Vagina (tissue), 2 donors: Measurements from ENCODE around the gene ATP5F1A. TPM values are rescaled to one million over a fixed set of nuclear protein-coding genes. Genes with fewer than 3 reads are reported as not detected.

Source experiments
- DNase-seq, 2 donors: peaks; one replicate each; pipeline ENCODE4 v3.0.0-alpha.2; 2017; ENCODE audit errors: extremely low spot score in 2 of 2
- H3K27ac ChIP-seq: fragments of 200-600 bp; sonication (generic); one replicate; pipeline ENCODE4 v1.5.1; 2019
- H3K27me3 ChIP-seq: fragments of 200-600 bp; sonication (generic); one replicate; pipeline ENCODE4 v1.5.1; 2019
- H3K36me3 ChIP-seq, 2 donors: fragments of 200-600 bp; sonication (generic); one replicate each; pipeline ENCODE4 v1.5.1; 2017 to 2019
- H3K4me1 ChIP-seq: fragments of 200-600 bp; sonication (generic); one replicate; pipeline ENCODE4 v1.5.1; 2019
- H3K4me3 ChIP-seq, 2 donors: fragments of 200-600 bp; sonication (generic); 1 replicate in 1 of 2; 2 replicates in 1 of 2; pipeline ENCODE4 v1.5.1; 2016 to 2019
- H3K9me3 ChIP-seq: fragments of 200-600 bp; sonication (generic); one replicate; pipeline ENCODE4 v1.5.1; 2019
- POLR2A ChIP-seq, 2 donors: fragments of 450-650 bp; IDR thresholded peaks; one replicate each; pipeline ENCODE4 v1.6.1; 2017; ENCODE audit warnings: antibody characterized with exemption in 2 of 2, mild to moderate bottlenecking in 2 of 2, moderate library complexity in 2 of 2
- POLR2AphosphoS5 ChIP-seq, 2 donors: sonication (generic); formaldehyde crosslinking; IDR thresholded peaks; one replicate each; pipeline ENCODE4 v1.9.0; 2017; ENCODE audit warnings: antibody characterized with exemption in 2 of 2, mild to moderate bottlenecking in 2 of 2, low read depth in 1 of 2; ENCODE audit not compliant: insufficient read depth in 1 of 2
- intact Hi-C: fragments of 100-400 bp; cut with DNase I; formaldehyde crosslinking; loops from one replicate; pipeline ENCODE4 v1.15.1; 2023
- total RNA-seq: library from RNA; depleted of rRNA; stranded (reverse); fragments of >200 nt; gene quantifications from one replicate; pipeline ENCODE4 v1.2.3, GENCODE V29; 2016
- TF ChIP-seq, protein P1 (sequence below), 3 experiments: fragments of 450-650 bp in 2 of 3; fragments of 200-600 bp in 1 of 3; sonication (generic) in 1 of 3; IDR thresholded peaks; one replicate each; pipeline ENCODE4 v1.5.1; 2017 to 2019; ENCODE audit warnings: antibody characterized with exemption in 3 of 3, mild to moderate bottlenecking in 2 of 3, moderate library complexity in 2 of 3

Gene ATP5F1A
- total RNA-seq, 1 donor from 2014 or later = 247 TPM

DNA sequence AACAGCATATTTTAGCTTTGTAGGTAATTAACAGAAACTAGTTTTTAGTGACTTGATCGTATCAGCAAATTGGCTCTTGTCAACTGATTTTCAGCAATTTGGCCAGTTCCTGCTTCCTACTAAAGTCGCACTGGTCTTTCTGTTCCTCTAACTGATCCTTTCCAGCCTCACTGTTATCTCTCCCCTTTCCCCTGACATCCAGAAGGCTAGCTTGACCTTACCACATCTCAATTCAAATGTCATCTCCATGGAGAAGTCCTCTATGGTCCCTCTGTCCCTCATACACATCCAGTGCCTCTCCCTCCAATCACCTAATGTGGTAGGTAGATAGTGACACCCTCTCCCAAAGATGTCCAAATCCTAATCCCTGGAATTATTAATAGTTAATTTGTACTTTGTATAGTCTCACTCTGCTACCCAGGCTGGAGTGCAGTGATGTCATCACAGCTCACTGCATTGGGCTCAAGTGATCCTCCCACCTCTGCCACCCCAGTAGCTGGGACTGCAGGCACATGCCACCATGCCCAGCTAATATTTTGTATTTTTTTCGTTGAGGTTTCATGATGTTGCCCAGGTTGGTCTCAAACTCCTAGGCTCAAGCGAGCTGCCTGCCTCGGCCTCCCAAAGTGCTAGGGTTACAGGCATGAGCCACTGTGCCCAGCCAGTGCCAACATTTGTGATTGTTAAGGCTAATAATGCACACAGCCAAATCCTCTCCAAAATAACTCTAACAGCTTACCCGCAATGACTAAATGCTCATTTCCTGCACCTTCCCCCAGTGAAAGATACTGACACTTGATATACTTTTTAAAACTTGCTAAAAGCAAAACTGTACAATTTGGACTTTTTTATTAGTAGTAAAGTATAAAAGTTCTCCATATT, 42.9 kb downstream of the ATP5F1A start:
- TF ChIP-seq POLR2A (IDR thresholded peaks at IDR 0.05) (no peak), POLR2AphosphoS5 (IDR thresholded peaks at IDR 0.05; ENCODE audit: insufficient read depth in 1 of 2, low read depth in 1 of 2) (no peak)
- TF ChIP-seq, protein P1, sequence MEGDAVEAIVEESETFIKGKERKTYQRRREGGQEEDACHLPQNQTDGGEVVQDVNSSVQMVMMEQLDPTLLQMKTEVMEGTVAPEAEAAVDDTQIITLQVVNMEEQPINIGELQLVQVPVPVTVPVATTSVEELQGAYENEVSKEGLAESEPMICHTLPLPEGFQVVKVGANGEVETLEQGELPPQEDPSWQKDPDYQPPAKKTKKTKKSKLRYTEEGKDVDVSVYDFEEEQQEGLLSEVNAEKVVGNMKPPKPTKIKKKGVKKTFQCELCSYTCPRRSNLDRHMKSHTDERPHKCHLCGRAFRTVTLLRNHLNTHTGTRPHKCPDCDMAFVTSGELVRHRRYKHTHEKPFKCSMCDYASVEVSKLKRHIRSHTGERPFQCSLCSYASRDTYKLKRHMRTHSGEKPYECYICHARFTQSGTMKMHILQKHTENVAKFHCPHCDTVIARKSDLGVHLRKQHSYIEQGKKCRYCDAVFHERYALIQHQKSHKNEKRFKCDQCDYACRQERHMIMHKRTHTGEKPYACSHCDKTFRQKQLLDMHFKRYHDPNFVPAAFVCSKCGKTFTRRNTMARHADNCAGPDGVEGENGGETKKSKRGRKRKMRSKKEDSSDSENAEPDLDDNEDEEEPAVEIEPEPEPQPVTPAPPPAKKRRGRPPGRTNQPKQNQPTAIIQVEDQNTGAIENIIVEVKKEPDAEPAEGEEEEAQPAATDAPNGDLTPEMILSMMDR (IDR thresholded peaks at IDR 0.05) = no peak
- Histone ChIP-seq H3K4me3 (no peak overlapping the region), H3K4me1 (no peaks in the 10 kb centered on the region), H3K9me3 (no peaks in the 10 kb centered on the region), H3K27ac (no peak overlapping the region), H3K36me3 (no peaks in the 10 kb centered on the region), H3K27me3 (no peaks in the 10 kb centered on the region)
- intact Hi-C loops = loop anchor here (10.0 kb wide), 1 partner anchor 60 kb away; no protein-coding TSS in a partner anchor
- no peak for DNase-seq

DNA sequence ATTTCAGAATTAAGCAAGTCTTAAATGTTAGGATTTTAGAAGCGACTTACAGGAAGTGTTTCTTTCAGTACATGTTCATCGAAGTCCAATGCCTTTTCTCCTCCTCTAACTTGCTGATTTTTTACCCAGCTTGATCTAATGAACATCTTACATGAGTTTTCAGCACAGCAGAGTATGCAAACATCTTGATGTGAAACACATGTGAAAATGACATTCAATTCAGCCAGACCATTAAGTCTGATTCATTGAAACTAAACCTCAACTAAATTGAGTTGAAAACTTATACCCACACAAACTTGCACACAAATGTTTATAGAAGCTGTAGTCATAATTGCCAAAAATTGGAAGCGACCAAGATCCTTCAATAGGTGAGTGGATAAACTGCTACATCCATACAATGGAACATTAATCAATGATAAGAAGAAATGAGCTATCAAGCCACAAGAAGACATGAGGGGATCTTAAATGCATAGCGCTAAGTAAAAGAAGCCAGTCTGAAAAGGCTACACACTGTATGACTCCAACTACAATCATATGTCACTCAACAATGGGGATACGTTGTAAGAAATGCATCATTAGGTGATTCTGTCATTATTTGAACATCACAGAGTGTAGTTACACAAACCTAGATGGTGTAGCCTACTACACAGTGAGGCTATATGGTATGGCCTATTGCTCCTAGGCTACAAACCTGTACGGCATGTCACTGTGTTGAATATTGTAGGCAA, 44.6 kb downstream of the ATP5F1A start:
- TF ChIP-seq POLR2A (IDR thresholded peaks at IDR 0.05) = no peak
- TF ChIP-seq, protein P1 (IDR thresholded peaks at IDR 0.05) = no peak
- TF ChIP-seq POLR2AphosphoS5 (IDR thresholded peaks at IDR 0.05; ENCODE audit: insufficient read depth in 1 of 2, low read depth in 1 of 2) = no peak
- no peaks in the 10 kb centered on the region for H3K27me3 ChIP-seq
- DNase-seq = no peak
- H3K9me3 ChIP-seq = no peaks in the 10 kb centered on the region
- H3K4me3 ChIP-seq = no peak overlapping the region
- intact Hi-C loops = loop anchor here (10.0 kb wide), 1 partner anchor 59 kb away; no protein-coding TSS in a partner anchor
- no peaks in the 10 kb centered on the region for H3K36me3 ChIP-seq
- no peaks in the 10 kb centered on the region for H3K4me1 ChIP-seq
- no peak overlapping the region for H3K27ac ChIP-seq

DNA sequence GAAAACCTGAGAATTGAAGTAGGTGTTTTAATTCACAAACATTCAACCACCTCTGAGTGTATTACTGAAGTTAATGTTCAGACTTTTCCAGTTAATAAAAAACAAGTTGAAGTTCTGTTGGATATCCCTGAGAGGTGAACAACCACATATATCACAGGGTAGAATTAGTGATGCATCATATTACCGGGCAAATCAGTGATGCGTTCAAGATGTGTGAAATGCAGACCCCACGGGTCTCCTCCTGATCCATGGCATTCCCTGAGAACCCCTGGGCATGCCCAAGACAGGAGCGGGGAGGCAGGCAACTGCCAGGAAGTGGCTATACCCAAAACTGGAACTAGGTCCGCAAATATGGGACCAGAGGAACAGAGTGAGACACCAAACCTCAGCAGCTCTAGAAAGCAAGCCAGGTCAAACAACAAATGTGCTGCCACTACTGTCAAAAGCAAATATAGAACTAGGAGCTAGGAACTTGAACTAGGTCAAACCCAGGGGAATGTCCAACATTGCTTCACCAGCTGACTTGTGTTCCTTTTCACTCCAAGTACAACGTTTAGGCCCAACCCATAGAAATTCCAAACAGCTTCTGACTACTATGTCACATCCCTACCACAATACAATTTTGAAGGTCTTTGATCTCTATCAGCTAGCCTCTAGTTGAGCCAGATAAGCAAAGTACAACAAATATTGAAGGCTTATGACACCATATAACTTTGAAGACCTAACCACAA, 46.2 kb downstream of the ATP5F1A start:
- no peak for TF ChIP-seq POLR2AphosphoS5 (IDR thresholded peaks at IDR 0.05; ENCODE audit: insufficient read depth in 1 of 2, low read depth in 1 of 2)
- no peak for TF ChIP-seq POLR2A (IDR thresholded peaks at IDR 0.05)
- TF ChIP-seq, protein P1 (IDR thresholded peaks at IDR 0.05) = no peak
- no peaks in the 10 kb centered on the region for H3K4me1 ChIP-seq
- no peaks in the 10 kb centered on the region for H3K9me3 ChIP-seq
- DNase-seq = no peak
- no peak overlapping the region for H3K4me3 ChIP-seq
- no peak overlapping the region for H3K27ac ChIP-seq
- H3K27me3 ChIP-seq = no peaks in the 10 kb centered on the region
- intact Hi-C loops = loop anchor here (10.0 kb wide), 1 partner anchor 57 kb away; no protein-coding TSS in a partner anchor
- H3K36me3 ChIP-seq = no peaks in the 10 kb centered on the region

DNA sequence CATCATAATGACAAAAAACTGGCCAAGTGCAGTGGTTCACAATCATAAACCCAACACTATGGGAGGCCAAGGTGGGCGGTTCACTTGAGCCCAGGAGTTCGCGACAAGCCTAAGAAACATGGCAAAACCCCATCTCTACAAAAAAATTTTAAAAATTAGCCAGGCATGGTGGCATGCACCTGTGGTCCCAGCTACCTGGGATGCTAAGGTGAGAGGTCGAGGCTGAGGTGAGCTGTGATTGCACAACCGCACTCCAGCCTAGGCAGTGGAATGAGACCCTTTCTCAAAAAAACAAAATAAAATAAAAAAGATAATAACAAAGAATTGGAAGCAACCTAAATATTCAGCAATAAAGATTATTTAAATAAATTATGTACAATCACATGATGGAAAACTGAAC, 47.8 kb downstream of the ATP5F1A start:
- Histone ChIP-seq H3K9me3 (no peaks in the 10 kb centered on the region), H3K27me3 (no peaks in the 10 kb centered on the region), H3K27ac (no peak overlapping the region), H3K4me1 (no peaks in the 10 kb centered on the region), H3K4me3 (no peak overlapping the region), H3K36me3 (no peaks in the 10 kb centered on the region)
- no peak for DNase-seq
- TF ChIP-seq, protein P1 (IDR thresholded peaks at IDR 0.05) = no peak
- TF ChIP-seq POLR2A (IDR thresholded peaks at IDR 0.05) (no peak), POLR2AphosphoS5 (IDR thresholded peaks at IDR 0.05; ENCODE audit: insufficient read depth in 1 of 2, low read depth in 1 of 2) (no peak)
- intact Hi-C loops = loop anchor here (10.0 kb wide), 1 partner anchor 55 kb away; no protein-coding TSS in a partner anchor
